Esophagus (tissue), 2 donors: ENCODE measurements around the gene CUTC. TPM values are rescaled to one million over a fixed set of nuclear protein-coding genes. Genes with fewer than 3 reads are reported as not detected.

Source experiments
- H3K27ac ChIP-seq, 2 donors: one replicate each; pipeline ENCODE4 v1.5.1; 2013; ENCODE audit warnings: low read depth in 2 of 2, mild to moderate bottlenecking in 2 of 2, inconsistent platforms in 1 of 2, low read length in 1 of 2, moderate library complexity in 1 of 2
- H3K27me3 ChIP-seq, 2 donors: one replicate each; pipeline ENCODE4 v1.6.1; 2013; ENCODE audit warnings: low read length in 2 of 2, control low read depth in 1 of 2, mild to moderate bottlenecking in 1 of 2; ENCODE audit not compliant: insufficient read depth in 2 of 2, control insufficient read depth in 1 of 2
- H3K36me3 ChIP-seq, 2 donors: one replicate each; pipeline ENCODE4 v1.6.1; 2013; ENCODE audit warnings: low read length in 1 of 2; ENCODE audit not compliant: control insufficient read depth in 2 of 2, insufficient read depth in 2 of 2
- H3K4me1 ChIP-seq, 2 donors: one replicate each; pipeline ENCODE4 v1.6.1; 2013; ENCODE audit warnings: low read length in 1 of 2; ENCODE audit not compliant: control insufficient read depth in 2 of 2, insufficient read depth in 2 of 2
- H3K4me3 ChIP-seq, 2 donors: one replicate each; pipeline ENCODE4 v1.5.1; 2013; ENCODE audit warnings: low read length in 2 of 2, mild to moderate bottlenecking in 2 of 2, low read depth in 1 of 2, moderate library complexity in 1 of 2
- H3K9me3 ChIP-seq, 2 donors: one replicate each; pipeline ENCODE4 v1.6.1; 2013; ENCODE audit warnings: mild to moderate bottlenecking in 2 of 2, low read depth in 1 of 2, low read length in 1 of 2, moderate library complexity in 1 of 2; ENCODE audit not compliant: control insufficient read depth in 2 of 2, insufficient read depth in 1 of 2
- WGBS, 2 donors: extraction: QIAGEN DNeasy Blood & Tissue Kit; methylation state at CpG; one replicate each; pipeline ENCODE4 v1.1.7; 2013; 5-methylcytosine and 5-hydroxymethylcytosine counted together
- polyA plus RNA-seq, 2 donors: library from polyadenylated mRNA; stranded (reverse); fragments of 200-250 nt; gene quantifications; one replicate each; pipeline ENCODE4 v1.2.3, GENCODE V29; 2013
- donor health status: healthy with polysubstance abuse.
- donor health status: Bipolar disorder and iron deficiency.

Gene CUTC
- polyA plus RNA-seq, 2 donors, result 15.5 to 19.0 TPM

- Histone ChIP-seq H3K4me1 (no peaks in the 10 kb centered on the region), H3K9me3 (no peaks in the 10 kb centered on the region), H3K36me3 (peaks cover 3 to 8% of the 10 kb centered on the region in 2 donors), H3K4me3 (no peak overlapping the region), H3K27me3 (no peaks in the 10 kb centered on the region), H3K27ac (no peak overlapping the region)
- WGBS, 2 donors, result 58% methylated on average over 1 of the region's 1 CpG
Observed at GRCh38 chr10:99760321-99760720, 28.3 kb downstream of the CUTC start.

GRCh38 chr10:99761365-99761764, 29.3 kb downstream of the CUTC start:
- no peaks in the 10 kb centered on the region for H3K27me3 ChIP-seq
- H3K4me1 ChIP-seq, result no peaks in the 10 kb centered on the region
- H3K4me3 ChIP-seq, result no peak overlapping the region
- no peak overlapping the region for H3K27ac ChIP-seq
- no peaks in the 10 kb centered on the region for H3K9me3 ChIP-seq
- peaks cover 3 to 5% of the 10 kb centered on the region in 2 donors for H3K36me3 ChIP-seq

- Histone ChIP-seq H3K36me3 (no peaks in the 10 kb centered on the region), H3K27ac (no peak overlapping the region), H3K4me1 (no peaks in the 10 kb centered on the region), H3K9me3 (no peaks in the 10 kb centered on the region), H3K27me3 (no peaks in the 10 kb centered on the region), H3K4me3 (no peak overlapping the region)
- 69 to 71% methylated on average over 4 of the region's 4 CpGs for WGBS, 2 donors
Observed at GRCh38 chr10:99765672-99766301, 33.8 kb downstream of the CUTC start.

GRCh38 chr10:99766302-99766681, 34.3 kb downstream of the CUTC start:
- no peak overlapping the region for H3K27ac ChIP-seq
- WGBS, 2 donors, result 69 to 71% methylated on average over 8 of the region's 8 CpGs

GRCh38 chr10:99767901-99768300, 35.9 kb downstream of the CUTC start:
- WGBS, 2 donors, result 52 to 56% methylated on average over 5 of the region's 5 CpGs
- Histone ChIP-seq H3K27me3 (no peaks in the 10 kb centered on the region), H3K27ac (no peak overlapping the region), H3K36me3 (no peaks in the 10 kb centered on the region), H3K4me1 (no peaks in the 10 kb centered on the region), H3K9me3 (no peaks in the 10 kb centered on the region), H3K4me3 (no peak overlapping the region)

More at GRCh38 chr10:99766302-99766681, 34.3 kb downstream of the CUTC start:
- Histone ChIP-seq H3K4me1 (no peaks in the 10 kb centered on the region), H3K36me3 (no peaks in the 10 kb centered on the region), H3K27me3 (no peaks in the 10 kb centered on the region), H3K4me3 (no peak overlapping the region), H3K9me3 (no peaks in the 10 kb centered on the region)

- no peak overlapping the region for H3K4me3 ChIP-seq
- no peaks in the 10 kb centered on the region for H3K9me3 ChIP-seq
- WGBS, 2 donors, result 46 to 63% methylated on average over 2 of the region's 2 CpGs
- no peak overlapping the region for H3K27ac ChIP-seq
- no peaks in the 10 kb centered on the region for H3K4me1 ChIP-seq
- no peaks in the 10 kb centered on the region for H3K36me3 ChIP-seq
- no peaks in the 10 kb centered on the region for H3K27me3 ChIP-seq
Observed at GRCh38 chr10:99768556-99768955, 36.5 kb downstream of the CUTC start.

- WGBS, 2 donors, result 81 to 87% methylated on average over 5 of the region's 5 CpGs
- Histone ChIP-seq H3K4me3 (no peak overlapping the region), H3K36me3 (no peaks in the 10 kb centered on the region), H3K27ac (no peak overlapping the region), H3K4me1 (no peaks in the 10 kb centered on the region), H3K27me3 (no peaks in the 10 kb centered on the region), H3K9me3 (no peaks in the 10 kb centered on the region)
Observed at GRCh38 chr10:99769706-99770105, 37.7 kb downstream of the CUTC start.

- 86 to 88% methylated on average over 4 of the region's 4 CpGs for WGBS, 2 donors
- Histone ChIP-seq H3K36me3 (no peaks in the 10 kb centered on the region), H3K4me3 (no peak overlapping the region), H3K4me1 (no peaks in the 10 kb centered on the region), H3K27ac (no peak overlapping the region), H3K9me3 (no peaks in the 10 kb centered on the region), H3K27me3 (no peaks in the 10 kb centered on the region)
Observed at GRCh38 chr10:99770408-99771045, 38.5 kb downstream of the CUTC start.

GRCh38 chr10:99775850-99776249, 43.8 kb downstream of the CUTC start:
- Histone ChIP-seq H3K27me3 (no peaks in the 10 kb centered on the region), H3K9me3 (no peaks in the 10 kb centered on the region), H3K4me3 (no peak overlapping the region), H3K4me1 (no peaks in the 10 kb centered on the region), H3K27ac (no peak overlapping the region), H3K36me3 (no peaks in the 10 kb centered on the region)
